ENCODE data around the gene MYH14.
A peak's percentile ranks its signal among the peaks of the same experiment; 100 is the strongest.

The MYH14 gene

DNA sequence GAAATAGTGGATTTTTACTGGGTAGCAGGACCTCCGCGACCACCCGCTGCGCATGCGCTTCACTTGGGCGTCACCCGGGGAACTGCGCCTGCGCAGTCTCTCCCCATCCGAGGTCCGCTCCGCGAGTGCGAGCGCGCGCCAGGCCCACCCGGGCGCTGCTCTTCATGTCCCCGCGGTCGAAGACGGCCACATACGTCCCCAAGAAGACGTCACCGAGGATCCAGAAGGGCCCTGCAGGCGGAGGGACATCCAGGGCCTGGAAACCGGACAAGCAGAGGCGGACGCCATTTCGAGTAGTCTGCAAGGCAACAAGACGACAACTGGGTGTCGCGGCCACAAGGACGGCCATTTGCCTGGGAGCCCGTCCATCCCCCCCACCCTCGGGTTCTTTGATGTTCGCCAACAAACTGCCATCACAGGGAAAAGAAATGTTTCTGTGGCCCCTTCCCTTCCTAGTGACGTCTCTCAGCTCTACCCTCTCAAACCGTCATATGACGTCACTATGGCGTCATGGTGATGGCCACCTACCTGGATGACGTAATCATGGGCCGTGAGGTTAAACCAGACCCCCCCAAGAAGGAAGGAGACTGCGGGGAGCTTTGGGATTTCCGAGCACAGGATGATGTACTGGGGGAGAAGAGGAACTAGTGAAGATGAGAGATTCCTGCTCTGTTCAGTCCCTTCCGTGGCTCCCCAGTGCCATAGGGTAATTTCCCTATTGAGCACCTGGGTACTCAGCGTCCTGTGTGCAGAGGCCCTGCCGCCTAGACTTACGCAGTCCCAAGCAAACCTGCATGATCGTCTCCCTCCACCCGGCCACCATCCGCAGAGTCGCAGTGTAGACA is 155.3 kb downstream of the MYH14 start:
- DNase-seq (ENCODE audit: low read depth in 4 of 4, low spot score in 1 of 4), result peak in 3 of 4 experiments; percentile 57 to 67 (median 62)

DNA sequence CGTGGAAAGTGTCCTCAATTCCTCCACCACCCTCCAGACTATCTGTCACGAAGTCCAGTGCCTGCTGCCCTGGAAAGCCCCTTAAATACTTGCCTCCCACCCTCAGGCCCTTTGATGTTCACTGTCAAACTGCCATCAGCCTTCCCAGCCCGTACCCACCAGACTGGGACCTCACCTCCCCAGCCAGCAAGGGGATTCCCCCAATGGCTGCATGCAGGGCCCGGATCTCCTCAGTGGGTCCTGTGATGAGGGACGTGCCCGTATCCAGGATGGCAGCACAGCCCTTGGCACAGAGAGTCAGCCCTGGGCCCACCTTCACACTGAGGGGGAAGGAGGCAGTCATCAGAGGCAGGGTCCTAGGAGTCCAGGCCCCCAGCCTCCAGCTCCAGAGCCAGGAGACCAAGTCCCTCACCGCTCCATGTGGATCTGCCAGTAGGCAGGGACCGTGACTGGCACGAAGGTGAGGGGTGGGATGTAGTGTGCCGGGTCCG is 156.0 kb downstream of the MYH14 start:
- no peak for DNase-seq (ENCODE audit: low read depth in 4 of 4, low spot score in 1 of 4)
